ENCODE measurements around the gene FUT9.

- TF ChIP-seq, protein P1, sequence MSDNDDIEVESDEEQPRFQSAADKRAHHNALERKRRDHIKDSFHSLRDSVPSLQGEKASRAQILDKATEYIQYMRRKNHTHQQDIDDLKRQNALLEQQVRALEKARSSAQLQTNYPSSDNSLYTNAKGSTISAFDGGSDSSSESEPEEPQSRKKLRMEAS (IDR thresholded peaks at IDR 0.05): no peak
- TF ChIP-seq REST (IDR thresholded peaks at IDR 0.05; ENCODE audit: low read depth) (no peak), NFIC (IDR thresholded peaks at IDR 0.05) (no peak), TAF1 (IDR thresholded peaks at IDR 0.05; ENCODE audit: low read depth) (no peak), CEBPB (IDR thresholded peaks at IDR 0.05) (no peak), ZBTB7A (IDR thresholded peaks at IDR 0.05; ENCODE audit: low read depth) (no peak), CREB1 (IDR thresholded peaks at IDR 0.05; ENCODE audit: low read depth) (no peak), YY1 (IDR thresholded peaks at IDR 0.05; ENCODE audit: low read depth) (no peak)
Measured at GRCh38 chr6:96051555-96051954, 35.8 kb downstream of the FUT9 start.
